Measurements from ENCODE around the gene HOXA13.

DNA sequence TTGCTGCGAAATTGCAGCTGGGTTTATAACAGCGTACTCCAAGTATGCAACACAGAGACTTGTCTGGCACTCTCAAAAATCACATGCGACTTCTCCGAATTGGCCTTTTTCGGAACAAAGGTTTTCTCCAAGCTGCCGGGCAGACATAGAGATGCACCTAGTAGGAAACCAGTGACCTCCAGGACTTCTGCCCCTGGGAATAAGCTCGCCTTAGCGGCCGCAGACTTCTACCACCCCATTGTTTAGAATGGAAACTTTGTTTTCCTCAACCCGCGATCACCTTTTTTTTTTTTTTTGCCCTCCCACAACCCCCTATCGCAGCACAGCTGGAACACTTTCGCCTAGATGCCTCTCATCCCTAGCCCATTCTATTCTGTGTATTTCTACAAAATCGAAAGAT, 20.9 kb downstream of the HOXA13 start:
- TF ChIP-seq YY1 (IDR thresholded peaks at IDR 0.05): no peak
- TF ChIP-seq, protein P1, sequence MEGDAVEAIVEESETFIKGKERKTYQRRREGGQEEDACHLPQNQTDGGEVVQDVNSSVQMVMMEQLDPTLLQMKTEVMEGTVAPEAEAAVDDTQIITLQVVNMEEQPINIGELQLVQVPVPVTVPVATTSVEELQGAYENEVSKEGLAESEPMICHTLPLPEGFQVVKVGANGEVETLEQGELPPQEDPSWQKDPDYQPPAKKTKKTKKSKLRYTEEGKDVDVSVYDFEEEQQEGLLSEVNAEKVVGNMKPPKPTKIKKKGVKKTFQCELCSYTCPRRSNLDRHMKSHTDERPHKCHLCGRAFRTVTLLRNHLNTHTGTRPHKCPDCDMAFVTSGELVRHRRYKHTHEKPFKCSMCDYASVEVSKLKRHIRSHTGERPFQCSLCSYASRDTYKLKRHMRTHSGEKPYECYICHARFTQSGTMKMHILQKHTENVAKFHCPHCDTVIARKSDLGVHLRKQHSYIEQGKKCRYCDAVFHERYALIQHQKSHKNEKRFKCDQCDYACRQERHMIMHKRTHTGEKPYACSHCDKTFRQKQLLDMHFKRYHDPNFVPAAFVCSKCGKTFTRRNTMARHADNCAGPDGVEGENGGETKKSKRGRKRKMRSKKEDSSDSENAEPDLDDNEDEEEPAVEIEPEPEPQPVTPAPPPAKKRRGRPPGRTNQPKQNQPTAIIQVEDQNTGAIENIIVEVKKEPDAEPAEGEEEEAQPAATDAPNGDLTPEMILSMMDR (IDR thresholded peaks at IDR 0.05; ENCODE audit: low read depth, low read length, missing input control): no peak
- no peak for TF ChIP-seq TAF1 (conservative IDR thresholded peaks at IDR 0.05)
- TF ChIP-seq, protein P2, sequence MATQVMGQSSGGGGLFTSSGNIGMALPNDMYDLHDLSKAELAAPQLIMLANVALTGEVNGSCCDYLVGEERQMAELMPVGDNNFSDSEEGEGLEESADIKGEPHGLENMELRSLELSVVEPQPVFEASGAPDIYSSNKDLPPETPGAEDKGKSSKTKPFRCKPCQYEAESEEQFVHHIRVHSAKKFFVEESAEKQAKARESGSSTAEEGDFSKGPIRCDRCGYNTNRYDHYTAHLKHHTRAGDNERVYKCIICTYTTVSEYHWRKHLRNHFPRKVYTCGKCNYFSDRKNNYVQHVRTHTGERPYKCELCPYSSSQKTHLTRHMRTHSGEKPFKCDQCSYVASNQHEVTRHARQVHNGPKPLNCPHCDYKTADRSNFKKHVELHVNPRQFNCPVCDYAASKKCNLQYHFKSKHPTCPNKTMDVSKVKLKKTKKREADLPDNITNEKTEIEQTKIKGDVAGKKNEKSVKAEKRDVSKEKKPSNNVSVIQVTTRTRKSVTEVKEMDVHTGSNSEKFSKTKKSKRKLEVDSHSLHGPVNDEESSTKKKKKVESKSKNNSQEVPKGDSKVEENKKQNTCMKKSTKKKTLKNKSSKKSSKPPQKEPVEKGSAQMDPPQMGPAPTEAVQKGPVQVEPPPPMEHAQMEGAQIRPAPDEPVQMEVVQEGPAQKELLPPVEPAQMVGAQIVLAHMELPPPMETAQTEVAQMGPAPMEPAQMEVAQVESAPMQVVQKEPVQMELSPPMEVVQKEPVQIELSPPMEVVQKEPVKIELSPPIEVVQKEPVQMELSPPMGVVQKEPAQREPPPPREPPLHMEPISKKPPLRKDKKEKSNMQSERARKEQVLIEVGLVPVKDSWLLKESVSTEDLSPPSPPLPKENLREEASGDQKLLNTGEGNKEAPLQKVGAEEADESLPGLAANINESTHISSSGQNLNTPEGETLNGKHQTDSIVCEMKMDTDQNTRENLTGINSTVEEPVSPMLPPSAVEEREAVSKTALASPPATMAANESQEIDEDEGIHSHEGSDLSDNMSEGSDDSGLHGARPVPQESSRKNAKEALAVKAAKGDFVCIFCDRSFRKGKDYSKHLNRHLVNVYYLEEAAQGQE (IDR thresholded peaks at IDR 0.05): no peak

All from liver (tissue), 3 donors.